Right lobe of liver (tissue), 4 donors: ENCODE results near the gene PEMT.

Source experiments
- CTCF ChIP-seq, 4 donors: fragments of 200-600 bp in 3 of 4; fragments of 450-650 bp in 1 of 4; IDR thresholded peaks; one replicate each; pipeline versions ENCODE4 v1.5.1 to v1.8.0; 2016 to 2022; ENCODE audit warnings: antibody characterized with exemption in 4 of 4, mild to moderate bottlenecking in 2 of 4
- POLR2A ChIP-seq: fragments of 450-650 bp; IDR thresholded peaks from one replicate; pipeline ENCODE4 v1.6.1; 2017; ENCODE audit warnings: antibody characterized with exemption, mild to moderate bottlenecking
- donor health status: DM: no; HTN: no; CAD: no.
- donor health status: DM: no; HTN: no; CAD: no.
- donor health status: DM: no; HTN: yes; CAD: no.

- TF ChIP-seq CTCF (IDR thresholded peaks at IDR 0.05) (no peak), POLR2A (no peak)
Observed at GRCh38 chr17:17623904-17624303, 32.4 kb upstream of the PEMT start.
